GM12874 (cell line): Measurements from ENCODE around the gene TADA2B.

Experiments
- CTCF ChIP-seq: IDR thresholded peaks from 2 replicates; pipeline ENCODE4 v1.5.1; 2011; ENCODE audit warnings: low read depth, mild to moderate bottlenecking, control low read depth, low read length, moderate library complexity; ENCODE audit not compliant: insufficient read depth

Gene TADA2B

DNA sequence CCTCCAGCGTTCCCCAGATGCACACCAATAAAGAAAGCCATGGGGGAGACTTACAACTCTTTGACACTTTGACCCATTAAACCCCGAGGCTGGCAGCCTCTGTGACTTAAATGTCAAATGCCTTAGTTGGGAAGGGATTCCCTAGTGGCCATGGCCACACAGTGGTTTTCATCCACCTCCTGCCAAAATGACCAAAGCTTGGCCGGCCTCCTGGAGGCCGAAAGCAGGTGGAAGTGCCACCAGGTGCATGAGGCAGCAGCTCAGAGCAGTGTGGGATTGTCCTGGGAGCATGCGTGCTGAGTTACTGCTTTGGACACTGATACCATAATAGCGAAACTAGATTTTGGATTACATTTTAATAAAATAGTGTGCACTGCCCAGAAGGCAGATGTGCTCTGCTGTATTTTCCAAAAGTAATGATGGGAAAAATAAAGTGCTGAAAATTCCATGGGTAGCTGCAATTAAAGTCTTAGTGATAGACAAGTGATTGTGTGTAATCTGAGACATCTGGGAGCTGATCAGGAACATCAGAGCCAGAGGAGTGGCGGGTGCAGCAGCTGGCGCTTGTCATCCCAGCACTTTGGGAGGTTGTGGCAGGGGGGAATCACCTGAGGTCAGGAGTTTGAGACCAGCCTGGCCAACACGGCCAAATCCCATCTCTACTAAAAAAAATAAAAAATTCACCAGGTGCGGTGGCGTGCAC lies 39.8 kb upstream of the TADA2B start:
- TF ChIP-seq CTCF: no peak

DNA sequence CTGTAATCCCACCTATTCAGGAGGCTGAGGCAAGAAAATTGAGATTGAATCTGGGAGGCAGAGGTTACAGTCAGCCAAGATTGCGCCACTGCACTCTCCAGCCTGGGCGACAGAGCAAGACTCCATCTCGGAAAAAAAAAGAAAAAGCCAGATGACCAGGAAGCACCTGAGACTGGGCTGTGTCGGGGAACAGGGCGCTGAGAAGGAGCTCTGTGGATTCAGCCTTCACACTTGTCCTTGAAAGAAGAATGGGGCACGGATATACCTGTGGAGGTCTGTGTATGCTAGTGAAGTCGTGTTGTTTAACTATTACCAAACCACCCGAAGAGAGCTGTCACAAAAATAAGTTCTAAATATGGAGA lies 39.3 kb upstream of the TADA2B start:
- TF ChIP-seq CTCF: no peak

DNA sequence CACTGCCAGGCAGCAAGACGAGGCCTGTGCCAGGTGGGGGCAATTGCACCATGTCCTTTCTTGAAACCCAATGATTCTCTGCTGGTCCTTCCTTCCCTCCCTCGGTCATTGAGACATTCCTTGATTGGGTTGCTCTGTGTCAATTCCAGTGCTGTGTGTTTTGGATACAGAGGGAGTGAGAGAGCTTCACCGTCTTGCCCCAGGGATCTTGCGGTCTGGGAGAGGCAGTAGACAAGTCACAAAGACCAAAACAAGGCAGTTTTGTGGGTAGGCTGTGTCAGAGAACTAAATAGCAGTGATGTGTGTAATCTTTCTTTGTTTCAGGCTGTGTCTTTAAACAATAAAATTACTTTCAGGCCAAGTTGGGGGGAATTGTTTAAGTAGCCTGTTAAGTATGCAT lies 38.8 kb upstream of the TADA2B start:
- no peak for TF ChIP-seq CTCF

- TF ChIP-seq CTCF: no peak
These were observed 37.6 kb upstream of the TADA2B start for GRCh38 chr4:7005571-7005970.

- TF ChIP-seq CTCF: no peak
These were observed 36.8 kb upstream of the TADA2B start for GRCh38 chr4:7006411-7006810.

GRCh38 chr4:7007142-7007907 lies 35.8 kb upstream of the TADA2B start:
- TF ChIP-seq CTCF: no peak

DNA sequence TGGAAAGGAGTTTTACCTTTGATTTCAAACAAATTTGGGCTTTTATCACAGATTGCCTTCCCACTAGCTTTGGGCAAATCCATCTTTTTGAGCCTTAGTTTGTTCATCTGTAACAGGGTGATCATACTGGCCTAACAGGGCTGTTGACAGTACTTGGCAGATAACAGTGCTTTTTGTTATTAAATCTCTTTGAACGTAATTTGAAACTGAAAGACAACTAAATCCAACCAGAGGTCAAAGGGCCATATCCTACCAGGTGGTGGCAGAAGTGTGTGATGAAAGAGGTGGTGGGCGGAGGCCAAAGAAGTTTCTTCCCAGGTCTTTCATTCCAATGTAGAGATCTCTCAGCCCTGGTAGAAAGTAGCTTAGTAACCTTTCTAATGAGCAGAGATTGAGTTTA lies 35.2 kb upstream of the TADA2B start:
- TF ChIP-seq CTCF: no peak
